KG1 (cell line): ENCODE measurements around the gene HOXD13.

ENCODE experiments used
- DNase-seq: peaks from one replicate; lab custom pipeline; 2025; lab: John Stamatoyannopoulos, UW

HOXD13 gene

DNA sequence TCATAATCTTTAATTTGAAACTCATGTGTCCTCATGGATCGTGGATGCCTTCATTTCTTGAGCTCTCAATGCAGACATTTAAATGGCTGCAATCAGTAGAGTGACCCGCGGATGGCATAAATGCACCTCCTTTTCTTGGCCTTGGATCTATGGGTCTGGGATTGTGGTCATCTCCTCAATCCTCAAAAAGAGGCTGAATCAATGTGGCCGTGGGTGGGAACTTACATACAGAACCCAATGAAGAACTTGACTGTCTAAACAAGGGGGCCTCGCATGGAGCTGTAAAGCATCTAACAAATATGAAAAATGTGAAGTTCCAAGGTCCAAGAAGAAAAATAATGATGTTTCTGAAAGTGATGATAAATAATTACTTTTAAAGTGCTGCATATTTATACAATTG, 2.9 kb downstream of the HOXD13 start:
- DNase-seq: no peak

GRCh38 chr2:176096243-176096985, 3.9 kb downstream of the HOXD13 start:
- no peak for DNase-seq

- DNase-seq: peak; percentile 37
These were observed 4.7 kb downstream of the HOXD13 start for GRCh38 chr2:176096986-176097819.

GRCh38 chr2:176097820-176098365, 5.4 kb downstream of the HOXD13 start:
- no peak for DNase-seq

GRCh38 chr2:176098366-176099158, 6.0 kb downstream of the HOXD13 start:
- DNase-seq: no peak

- no peak for DNase-seq
These were observed 6.7 kb downstream of the HOXD13 start for GRCh38 chr2:176099159-176099727.

GRCh38 chr2:176099728-176100546, 7.4 kb downstream of the HOXD13 start, which contains the start of gene HOXD12:
Gene HOXD12, plus strand, starts transcription at chr2:176099795. Its CDS starts 7 bp downstream, at chr2:176099802.
- no peak for DNase-seq

- DNase-seq: no peak
These were observed 8.1 kb downstream of the HOXD13 start for GRCh38 chr2:176100547-176101140.

DNA sequence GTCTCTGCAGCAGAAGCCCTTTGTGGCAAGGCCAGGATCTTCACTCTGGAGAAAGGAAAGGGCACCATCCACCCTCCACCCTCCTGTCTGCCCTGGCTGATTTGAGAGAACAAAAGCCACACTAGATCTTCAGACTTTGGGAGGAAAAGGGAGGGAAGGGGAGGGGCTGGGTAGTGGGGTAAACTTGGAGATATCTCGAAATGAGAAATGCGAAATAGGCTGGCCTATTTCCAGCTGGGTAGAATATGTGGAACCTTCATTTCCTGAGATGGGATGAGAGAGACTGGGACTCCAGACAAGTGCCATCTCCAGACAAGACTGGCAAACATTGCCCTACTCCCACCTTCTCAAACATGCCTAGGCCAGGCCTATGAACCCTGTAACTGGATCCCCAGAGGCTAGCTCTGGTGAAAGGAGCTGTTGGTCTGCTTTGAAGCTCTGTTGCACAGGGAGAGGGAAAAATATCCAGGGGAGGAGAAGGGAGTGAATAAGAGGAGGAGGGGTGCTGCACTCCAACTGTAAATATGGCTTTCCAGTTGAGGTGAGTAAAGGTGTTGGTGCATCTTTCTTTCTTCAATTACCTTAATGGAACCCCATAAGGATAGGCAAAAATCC, 8.8 kb downstream of the HOXD13 start:
- no peak for DNase-seq

DNA sequence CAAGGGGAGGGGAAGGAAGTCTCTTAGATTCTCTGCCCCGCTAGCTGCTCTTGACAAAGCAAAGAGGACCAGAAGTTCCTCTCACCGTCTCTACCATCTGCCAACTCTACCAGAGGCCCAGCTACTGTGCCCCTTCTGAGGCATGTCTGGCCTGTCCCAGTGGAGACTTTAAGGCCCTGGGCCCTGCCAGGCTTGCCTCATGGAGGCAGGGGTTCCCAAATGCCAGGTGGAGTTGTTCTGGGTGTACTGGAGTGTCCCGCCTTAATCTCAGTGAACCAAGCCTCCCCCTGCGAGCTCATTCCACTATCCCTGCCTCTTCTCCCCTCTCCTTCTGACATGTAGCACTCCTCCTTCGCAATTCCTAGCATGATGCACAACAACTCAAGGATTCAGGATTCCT, 9.3 kb downstream of the HOXD13 start:
- DNase-seq: no peak

GRCh38 chr2:176102309-176102866, 9.9 kb downstream of the HOXD13 start:
- DNase-seq: no peak

DNA sequence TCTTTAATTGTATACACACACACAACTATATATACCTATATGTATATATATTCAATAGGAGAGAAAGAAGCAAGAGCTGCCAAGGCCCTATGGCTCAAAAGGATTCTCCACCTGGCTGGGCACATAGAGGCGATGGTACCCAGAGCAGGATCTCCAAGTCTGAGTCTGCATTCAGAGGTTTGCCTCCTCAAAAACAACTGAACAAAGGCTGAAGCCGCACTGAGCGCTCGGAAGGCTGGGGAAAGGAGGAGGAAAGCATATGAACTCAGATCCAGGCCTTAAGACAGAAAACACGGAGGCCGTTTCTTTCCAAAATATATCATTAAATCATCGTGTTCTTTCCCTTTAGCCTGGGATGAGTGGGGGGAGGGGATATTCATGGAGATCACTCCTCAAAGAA, 10.7 kb downstream of the HOXD13 start:
- no peak for DNase-seq

GRCh38 chr2:176103742-176104315, 11.3 kb downstream of the HOXD13 start:
- DNase-seq: no peak

GRCh38 chr2:176104316-176105077, 12.0 kb downstream of the HOXD13 start:
- DNase-seq: no peak

- DNase-seq: no peak
These were observed 12.7 kb downstream of the HOXD13 start for GRCh38 chr2:176105078-176105729.

GRCh38 chr2:176105730-176106580, 13.4 kb downstream of the HOXD13 start:
- DNase-seq: no peak
